ENCODE data around the gene MBNL1.
A peak's percentile ranks its signal among the peaks of the same experiment; 100 is the strongest.

Gene MBNL1

GRCh38 chr3:152268555-152269055 lies at the start of gene MBNL1:
MBNL1 (plus strand) TSS chr3:152268929; CDS start chr3:152300194, 31,265 bp downstream.
- DNase-seq, result peak; percentile 70

GRCh38 chr3:152219216-152219615 lies 49.5 kb upstream of the MBNL1 start:
- DNase-seq, result no peak

- no peak for DNase-seq
These were observed 48.9 kb upstream of the MBNL1 start for GRCh38 chr3:152219769-152220255.

GRCh38 chr3:152222327-152222726 lies 46.4 kb upstream of the MBNL1 start:
- DNase-seq, result no peak

GRCh38 chr3:152225201-152225600 lies 43.5 kb upstream of the MBNL1 start:
- DNase-seq, result no peak

GRCh38 chr3:152226176-152226575 lies 42.6 kb upstream of the MBNL1 start:
- DNase-seq, result no peak

- no peak for DNase-seq
These were observed 41.7 kb upstream of the MBNL1 start for GRCh38 chr3:152227027-152227426.

GRCh38 chr3:152229692-152230091 lies 39.0 kb upstream of the MBNL1 start:
- DNase-seq, result no peak

GRCh38 chr3:152230370-152230769 lies 38.4 kb upstream of the MBNL1 start:
- no peak for DNase-seq

GRCh38 chr3:152232001-152232400 lies 36.7 kb upstream of the MBNL1 start:
- DNase-seq, result no peak

GRCh38 chr3:152232679-152233078 lies 36.0 kb upstream of the MBNL1 start:
- no peak for DNase-seq

GRCh38 chr3:152234657-152235375 lies 33.9 kb upstream of the MBNL1 start:
- DNase-seq, result no peak

GRCh38 chr3:152235709-152236298 lies 32.9 kb upstream of the MBNL1 start:
- DNase-seq, result no peak

GRCh38 chr3:152236716-152237115 lies 32.0 kb upstream of the MBNL1 start:
- DNase-seq, result no peak

GRCh38 chr3:152241142-152242017 lies 27.3 kb upstream of the MBNL1 start:
- no peak for DNase-seq

- DNase-seq, result no peak
These were observed 25.4 kb upstream of the MBNL1 start for GRCh38 chr3:152243301-152243711.

GRCh38 chr3:152243721-152244516 lies 24.8 kb upstream of the MBNL1 start:
- DNase-seq, result no peak

GRCh38 chr3:152244517-152244888 lies 24.2 kb upstream of the MBNL1 start:
- DNase-seq, result no peak

- DNase-seq, result no peak
These were observed 23.1 kb upstream of the MBNL1 start for GRCh38 chr3:152245498-152246170.

GRCh38 chr3:152251916-152252315 lies 16.8 kb upstream of the MBNL1 start:
- no peak for DNase-seq

- DNase-seq, result no peak
These were observed 16.0 kb upstream of the MBNL1 start for GRCh38 chr3:152252755-152253154.

GRCh38 chr3:152253514-152253913 lies 15.2 kb upstream of the MBNL1 start:
- DNase-seq, result no peak
